GM11168 (cell line): ENCODE results near the gene SIPA1.

Source experiments
- in situ Hi-C: fragments of 300-500 bp; cut with MboI; formaldehyde crosslinking; loops from one replicate; pipeline ENCODE4 v1.12.0; 2022; ENCODE audit warnings: low sequenced_read_pairs; ENCODE audit not compliant: unreplicated experiment

SIPA1 gene

GRCh38 chr11:65641297-65642013 lies 3.6 kb downstream of the SIPA1 start:
- in situ Hi-C loops: no loop called here

GRCh38 chr11:65642014-65642671 lies 4.2 kb downstream of the SIPA1 start:
- in situ Hi-C loops: no loop called here

GRCh38 chr11:65643971-65644370 lies 6.1 kb downstream of the SIPA1 start:
- in situ Hi-C loops: no loop called here

- in situ Hi-C loops: no loop called here
Measured at GRCh38 chr11:65644837-65645236, 6.9 kb downstream of the SIPA1 start.

GRCh38 chr11:65645710-65646109 lies 7.8 kb downstream of the SIPA1 start:
- in situ Hi-C loops: no loop called here

- in situ Hi-C loops: no loop called here
Measured at GRCh38 chr11:65646288-65646957, 8.5 kb downstream of the SIPA1 start.

- in situ Hi-C loops: no loop called here
Measured at GRCh38 chr11:65646958-65647701, 9.2 kb downstream of the SIPA1 start.

- in situ Hi-C loops: no loop called here
Measured at GRCh38 chr11:65648997-65649493, 11.1 kb downstream of the SIPA1 start.

- in situ Hi-C loops: no loop called here
Measured at GRCh38 chr11:65649656-65650546, 12.0 kb downstream of the SIPA1 start.

GRCh38 chr11:65650547-65651338 lies 12.8 kb downstream of the SIPA1 start:
- in situ Hi-C loops: no loop called here

- in situ Hi-C loops: no loop called here
Measured at GRCh38 chr11:65651339-65651588, 13.4 kb downstream of the SIPA1 start.

- in situ Hi-C loops: no loop called here
Measured at GRCh38 chr11:65651589-65652510, 13.9 kb downstream of the SIPA1 start.

GRCh38 chr11:65652511-65653228 lies 14.8 kb downstream of the SIPA1 start:
- in situ Hi-C loops: no loop called here

GRCh38 chr11:65653229-65654225 lies 15.6 kb downstream of the SIPA1 start:
- in situ Hi-C loops: no loop called here

- in situ Hi-C loops: no loop called here
Measured at GRCh38 chr11:65654375-65655349, 16.8 kb downstream of the SIPA1 start.
